Lower leg skin (tissue), 4 donors: ENCODE results near the gene STAT5B. TPM values are rescaled to one million over a fixed set of nuclear protein-coding genes. Genes with fewer than 3 reads are reported as not detected.
"Not testable (repeated sequence)": the region's sequence is repeated elsewhere in the genome, so short reads cannot be mapped to it uniquely, and the experiment has no call there.

ENCODE experiments used
- DNase-seq, 2 donors: peaks; one replicate each; pipeline ENCODE4 v3.0.0-alpha.2; 2019; ENCODE audit warnings: low spot score in 2 of 2
- H3K4me3 ChIP-seq: fragments of 200-600 bp; sonication (generic); 2 replicates; pipeline ENCODE4 v1.5.1; 2017; ENCODE audit warnings: mild to moderate bottlenecking, low read depth; ENCODE audit not compliant: poor library complexity, severe bottlenecking
- POLR2A ChIP-seq, 2 donors: fragments of 450-650 bp; IDR thresholded peaks; one replicate each; pipeline ENCODE4 v1.6.1; 2016 to 2017; ENCODE audit warnings: antibody characterized with exemption in 2 of 2, mild to moderate bottlenecking in 1 of 2, moderate library complexity in 1 of 2
- WGBS, 2 donors: methylation state at CpG; one replicate each; pipeline ENCODE4 v1.1.5; 2018; 5-methylcytosine and 5-hydroxymethylcytosine counted together
- intact Hi-C: fragments of 100-400 bp; cut with DNase I; formaldehyde crosslinking; loops from one replicate; pipeline ENCODE4 v1.15.0; 2023; ENCODE audit warnings: low total_unique reads
- total RNA-seq, 4 donors: library from RNA; depleted of rRNA; stranded (reverse); fragments of >200 nt; gene quantifications; one replicate each; pipeline ENCODE4 v1.1.0, GENCODE V29; 2016
- TF ChIP-seq, protein P1 (sequence below), 3 donors: fragments of 450-650 bp; IDR thresholded peaks; one replicate each; pipeline ENCODE4 v1.5.1; 2016; ENCODE audit warnings: antibody characterized with exemption in 3 of 3, mild to moderate bottlenecking in 3 of 3, moderate library complexity in 2 of 3

The STAT5B gene
- total RNA-seq, 4 donors from 2014 or later = 40.2 to 72.4 (median 50.5) TPM

DNA sequence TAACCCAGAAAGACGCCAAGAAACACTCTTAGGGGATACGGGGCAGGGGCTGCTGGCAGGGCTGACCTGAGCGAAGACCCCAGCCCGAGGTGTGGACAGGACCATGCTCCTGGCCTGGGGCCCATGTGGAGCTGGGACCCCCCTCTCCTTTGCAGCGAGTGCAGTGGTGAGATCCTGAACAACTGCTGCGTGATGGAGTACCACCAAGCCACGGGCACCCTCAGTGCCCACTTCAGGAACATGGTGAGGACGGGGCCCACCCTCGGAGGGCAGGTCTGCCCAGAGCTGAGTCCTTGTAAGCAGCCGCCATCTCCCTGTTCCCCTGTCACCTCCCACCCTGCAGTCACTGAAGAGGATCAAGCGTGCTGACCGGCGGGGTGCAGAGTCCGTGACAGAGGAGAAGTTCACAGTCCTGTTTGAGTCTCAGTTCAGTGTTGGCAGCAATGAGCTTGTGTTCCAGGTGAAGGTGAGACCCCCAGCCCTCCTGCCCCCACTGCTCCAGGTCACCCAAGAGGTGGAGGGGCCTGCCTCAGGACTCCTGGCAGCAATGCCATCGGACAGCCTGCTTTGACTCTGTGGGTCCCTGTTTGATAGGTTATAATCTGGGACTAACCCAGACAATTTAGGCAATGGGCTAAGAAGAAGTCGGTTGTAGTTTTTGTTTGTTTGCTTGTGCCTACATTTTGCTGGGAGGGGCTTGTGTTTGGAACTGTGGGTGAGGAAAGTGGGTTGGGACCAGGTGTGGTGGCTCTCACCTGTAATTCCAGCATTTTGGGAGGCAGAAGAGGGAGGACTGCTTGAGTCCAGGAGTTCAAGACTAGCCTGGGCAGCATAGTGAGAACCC is 28.2 kb upstream of the STAT5B start:
- intact Hi-C loops = no loop called here
- WGBS, 2 donors = 92 to 93% methylated on average over 14 to 16 of the region's 16 CpGs
- H3K4me3 ChIP-seq = no peak overlapping the region
- TF ChIP-seq, protein P1, sequence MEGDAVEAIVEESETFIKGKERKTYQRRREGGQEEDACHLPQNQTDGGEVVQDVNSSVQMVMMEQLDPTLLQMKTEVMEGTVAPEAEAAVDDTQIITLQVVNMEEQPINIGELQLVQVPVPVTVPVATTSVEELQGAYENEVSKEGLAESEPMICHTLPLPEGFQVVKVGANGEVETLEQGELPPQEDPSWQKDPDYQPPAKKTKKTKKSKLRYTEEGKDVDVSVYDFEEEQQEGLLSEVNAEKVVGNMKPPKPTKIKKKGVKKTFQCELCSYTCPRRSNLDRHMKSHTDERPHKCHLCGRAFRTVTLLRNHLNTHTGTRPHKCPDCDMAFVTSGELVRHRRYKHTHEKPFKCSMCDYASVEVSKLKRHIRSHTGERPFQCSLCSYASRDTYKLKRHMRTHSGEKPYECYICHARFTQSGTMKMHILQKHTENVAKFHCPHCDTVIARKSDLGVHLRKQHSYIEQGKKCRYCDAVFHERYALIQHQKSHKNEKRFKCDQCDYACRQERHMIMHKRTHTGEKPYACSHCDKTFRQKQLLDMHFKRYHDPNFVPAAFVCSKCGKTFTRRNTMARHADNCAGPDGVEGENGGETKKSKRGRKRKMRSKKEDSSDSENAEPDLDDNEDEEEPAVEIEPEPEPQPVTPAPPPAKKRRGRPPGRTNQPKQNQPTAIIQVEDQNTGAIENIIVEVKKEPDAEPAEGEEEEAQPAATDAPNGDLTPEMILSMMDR (IDR thresholded peaks at IDR 0.05) = no peak
- no peak for TF ChIP-seq POLR2A (IDR thresholded peaks at IDR 0.05)
- no peak for DNase-seq

- no peak for DNase-seq
- 85 to 90% methylated on average over 3 of the region's 3 CpGs for WGBS, 2 donors
- intact Hi-C loops = no loop called here
- H3K4me3 ChIP-seq = no peak overlapping the region
- no peak for TF ChIP-seq POLR2A (IDR thresholded peaks at IDR 0.05)
- TF ChIP-seq, protein P1 (IDR thresholded peaks at IDR 0.05) = no peak
Measured at GRCh38 chr17:42303694-42304093, 27.5 kb upstream of the STAT5B start.

DNA sequence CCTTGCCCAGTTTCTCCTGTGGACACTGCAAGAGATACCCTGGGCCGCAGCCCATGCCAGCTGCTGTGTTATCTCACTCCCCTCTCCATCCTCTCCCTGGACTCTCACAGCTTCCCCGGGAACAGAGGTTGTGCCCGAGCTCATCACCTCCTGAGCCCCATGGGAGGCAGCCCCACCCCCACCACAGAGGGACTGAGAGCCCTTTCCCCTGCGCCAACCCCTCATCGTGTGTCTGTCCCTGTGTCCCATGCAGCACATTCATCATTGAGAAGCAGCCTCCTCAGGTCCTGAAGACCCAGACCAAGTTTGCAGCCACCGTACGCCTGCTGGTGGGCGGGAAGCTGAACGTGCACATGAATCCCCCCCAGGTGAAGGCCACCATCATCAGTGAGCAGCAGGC is 24.8 kb upstream of the STAT5B start:
- H3K4me3 ChIP-seq = no peak overlapping the region
- WGBS, 2 donors = 88 to 92% methylated on average over 9 of the region's 9 CpGs
- TF ChIP-seq POLR2A (IDR thresholded peaks at IDR 0.05) = no peak
- TF ChIP-seq, protein P1 (IDR thresholded peaks at IDR 0.05) = no peak
- DNase-seq = no peak
- intact Hi-C loops = no loop called here

GRCh38 chr17:42299913-42300312 is 23.7 kb upstream of the STAT5B start:
- no CpG with 5 or more reads among the region's 17 CpGs for WGBS, 2 donors
- DNase-seq, intact Hi-C loops, H3K4me3 ChIP-seq: not testable (repeated sequence)

DNA sequence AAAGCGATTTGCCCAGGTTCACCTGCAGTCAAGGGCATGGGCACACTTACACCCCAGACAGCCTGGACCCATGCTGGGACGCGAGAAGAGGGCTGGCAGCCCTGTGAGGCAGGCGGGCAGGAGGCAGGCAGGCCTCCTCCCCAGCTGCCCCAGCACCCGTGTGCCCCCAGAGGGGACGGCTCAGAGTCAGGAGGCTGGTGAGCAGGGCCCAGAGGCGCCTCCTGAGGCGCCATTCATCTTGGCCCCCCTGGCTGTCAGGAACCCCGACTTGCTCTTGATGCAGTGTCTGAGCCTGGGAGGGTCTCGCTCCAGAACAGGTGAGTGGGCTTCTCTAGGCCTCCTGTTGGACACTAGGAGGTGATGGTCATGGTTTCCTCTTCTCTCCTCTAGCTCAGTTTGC is 23.2 kb upstream of the STAT5B start:
- H3K4me3 ChIP-seq, intact Hi-C loops, DNase-seq: not testable (repeated sequence)
- WGBS, 2 donors = 94 to 96% methylated on average over 7 to 9 of the region's 10 CpGs

DNA sequence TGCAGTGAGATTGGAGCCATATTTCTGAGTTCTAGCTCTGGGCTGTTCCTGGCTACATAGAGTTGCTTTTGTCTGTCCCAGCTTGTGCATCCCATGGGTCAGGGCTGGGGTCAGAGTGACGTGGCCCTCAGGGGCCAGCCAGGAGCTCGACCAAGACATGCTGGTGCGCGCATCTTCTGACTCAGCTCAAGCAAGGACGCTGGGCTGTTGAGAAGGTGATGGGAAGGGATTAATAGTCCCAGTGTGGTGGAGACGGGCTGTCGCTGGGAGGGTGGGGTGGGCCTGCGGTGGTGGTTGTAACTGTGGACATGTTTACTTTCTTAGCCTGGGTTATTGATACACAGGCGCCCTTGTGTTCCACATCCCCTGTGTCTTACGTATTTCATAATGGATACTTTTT is 21.6 kb upstream of the STAT5B start:
- intact Hi-C loops = not testable (repeated sequence)

DNA sequence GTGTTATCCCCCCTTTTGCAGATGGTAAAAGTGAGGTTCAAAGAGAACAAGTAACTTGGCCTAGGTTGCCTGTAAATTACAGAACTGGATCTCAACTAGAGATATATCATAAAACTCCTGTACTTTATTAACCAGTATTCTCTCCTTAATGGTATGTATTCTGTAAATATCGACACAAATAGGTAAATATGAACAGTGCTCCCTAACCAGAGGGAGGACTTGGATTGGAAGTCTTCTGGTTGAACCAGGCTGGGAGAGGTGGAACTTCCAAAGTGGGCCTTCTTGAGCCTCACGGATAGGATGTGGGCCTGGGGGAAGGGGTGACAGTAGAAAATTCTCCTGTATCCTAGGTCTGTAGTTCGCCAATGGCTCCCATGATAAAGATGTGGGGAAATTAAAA is 19.8 kb upstream of the STAT5B start:
- DNase-seq = no peak
- WGBS, 2 donors = 95% methylated on average over 3 of the region's 3 CpGs

More for the DNA sequence above, 21.6 kb upstream of the STAT5B start:
- 86 to 88% methylated on average over 6 to 9 of the region's 10 CpGs for WGBS, 2 donors
- H3K4me3 ChIP-seq, DNase-seq: not testable (repeated sequence)

More for the DNA sequence above, 19.8 kb upstream of the STAT5B start:
- intact Hi-C loops = no loop called here
- H3K4me3 ChIP-seq = no peak overlapping the region
- TF ChIP-seq, protein P1 (IDR thresholded peaks at IDR 0.05) = no peak
